Panc1 (cell line): ENCODE data around the gene SEC24A. TPM values are rescaled to one million over a fixed set of nuclear protein-coding genes. Genes with fewer than 3 reads are reported as not detected.

Experiments
- ATAC-seq: fragments of 200-7000 bp; cut with Tn5 transposase; 2 replicates; pipeline ENCODE4 v1.9.1; 2020; ENCODE audit warnings: mild to moderate bottlenecking, moderate library complexity
- BruUV-seq: library from RNA; stranded (reverse); fragments of 400-500 nt; replicated peaks from 2 replicates; lab custom pipeline; 2021; lab: Mats Ljungman, UMichigan
- CTCF ChIA-PET: fragments of 300-600 bp; sonication (Branson Sonifier 250); formaldehyde crosslinking; loops from one replicate; lab custom pipeline; 2022; ENCODE audit warnings: antibody characterized with exemption; lab: Charles Lee
- POLR2A ChIA-PET: fragments of 300-600 bp; sonication (Branson Sonifier 250); formaldehyde crosslinking; loops from one replicate; lab custom pipeline; 2022; ENCODE audit warnings: antibody characterized with exemption; lab: Charles Lee
- DNase-seq: peaks from one replicate; pipeline ENCODE4 v3.0.0-alpha.2; 2010; ENCODE audit warnings: low read depth, low spot score
- H3K27ac ChIP-seq: 2 replicates; pipeline ENCODE4 v1.5.1; 2011; ENCODE audit warnings: mild to moderate bottlenecking, low read length, inconsistent platforms
- H3K27me3 ChIP-seq: fragments of 200-500 bp; sonication (Bioruptor generic); 2 replicates; pipeline ENCODE4 v1.6.0; 2014; ENCODE audit warnings: low read length, inconsistent platforms; ENCODE audit not compliant: control insufficient read depth, insufficient read depth
- H3K36me3 ChIP-seq: fragments of 200-500 bp; sonication (Bioruptor generic); 2 replicates; pipeline ENCODE4 v1.5.1; 2014; ENCODE audit warnings: inconsistent platforms, mild to moderate bottlenecking, low read length, moderate library complexity; ENCODE audit not compliant: control insufficient read depth, insufficient read depth
- H3K4me1 ChIP-seq: 2 replicates; pipeline ENCODE4 v1.5.1; 2011; ENCODE audit warnings: inconsistent platforms, mild to moderate bottlenecking, low read length, moderate library complexity; ENCODE audit not compliant: control insufficient read depth, insufficient read depth
- H3K4me3 ChIP-seq, 2 experiments: 2 replicates each; pipeline ENCODE4 v1.5.1; 2011 to 2012; ENCODE audit warnings: low read depth in 2 of 2, low read length in 2 of 2, mild to moderate bottlenecking in 2 of 2, inconsistent platforms in 1 of 2, moderate library complexity in 1 of 2
- H3K9me3 ChIP-seq: fragments of 200-500 bp; sonication (Bioruptor generic); 2 replicates; pipeline ENCODE4 v1.5.1; 2014; ENCODE audit warnings: low read depth, mild to moderate bottlenecking, inconsistent platforms, low read length, moderate library complexity; ENCODE audit not compliant: control insufficient read depth, insufficient read depth
- POLR2AphosphoS5 ChIP-seq: IDR thresholded peaks from 2 replicates; pipeline ENCODE4 v1.6.1; 2012; ENCODE audit warnings: mild to moderate bottlenecking, low read depth, low read length, moderate library complexity
- SIN3A ChIP-seq: IDR thresholded peaks from 2 replicates; pipeline ENCODE4 v1.6.1; 2012; ENCODE audit warnings: low read depth, mild to moderate bottlenecking, low read length, moderate library complexity, borderline replicate concordance; ENCODE audit not compliant: insufficient read depth
- TCF7L2 ChIP-seq: IDR thresholded peaks from 2 replicates; pipeline ENCODE4 v1.6.1; 2011; ENCODE audit warnings: mild to moderate bottlenecking, low read depth, low read length, inconsistent platforms
- in situ Hi-C: cut with HindIII; loops from 2 replicates; pipeline ENCODE4 v1.10.0; 2016; ENCODE audit warnings: low sequenced_read_pairs, low pct_unique_long_range_greater_than_20kb
- intact Hi-C: fragments of 100-400 bp; cut with micrococcal nuclease; formaldehyde crosslinking; loops from one replicate; pipeline ENCODE4 v1.10.0; 2022; ENCODE audit not compliant: unreplicated experiment
- total RNA-seq: library from RNA; stranded (reverse); gene quantifications from one replicate; pipeline ENCODE4 v1.2.1, GENCODE V29; 2021; ENCODE audit not compliant: unreplicated experiment
- TF ChIP-seq, protein P1 (sequence below), 2 experiments: IDR thresholded peaks; 2 replicates each; pipeline ENCODE4 v1.6.1; 2011 to 2012; ENCODE audit warnings: low read depth in 2 of 2, control low read depth in 1 of 2, low read length in 1 of 2, mild to moderate bottlenecking in 1 of 2, moderate library complexity in 1 of 2; ENCODE audit not compliant: insufficient read depth in 1 of 2
- TF ChIP-seq, protein P2 (sequence below): fragments of 450-650 bp; IDR thresholded peaks from 2 replicates; pipeline ENCODE4 v1.5.1; 2017; ENCODE audit warnings: mild to moderate bottlenecking

SEC24A gene
- total RNA-seq, 1 experiment from 2014 or later, result 22.7 TPM

DNA sequence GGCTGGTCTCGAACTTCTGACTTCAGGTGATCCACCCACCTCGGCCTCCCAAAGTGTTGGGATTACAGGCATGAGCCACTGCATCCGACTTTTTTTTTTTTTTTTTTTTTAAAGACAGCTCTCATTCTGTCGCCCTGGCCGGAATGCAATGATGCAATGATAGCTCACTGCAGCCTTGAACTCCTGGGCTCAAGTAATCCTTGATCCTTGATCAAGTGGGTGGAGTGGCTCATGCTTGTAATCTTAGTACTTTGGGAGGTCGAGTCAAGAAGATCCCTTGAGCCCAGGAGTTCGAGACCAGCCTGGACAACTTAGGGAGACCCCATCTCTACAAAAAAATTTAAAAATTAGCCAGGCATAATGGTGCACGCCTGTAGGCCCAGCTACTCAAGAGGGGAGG, 8.1 kb downstream of the SEC24A start:
- TF ChIP-seq, protein P1, sequence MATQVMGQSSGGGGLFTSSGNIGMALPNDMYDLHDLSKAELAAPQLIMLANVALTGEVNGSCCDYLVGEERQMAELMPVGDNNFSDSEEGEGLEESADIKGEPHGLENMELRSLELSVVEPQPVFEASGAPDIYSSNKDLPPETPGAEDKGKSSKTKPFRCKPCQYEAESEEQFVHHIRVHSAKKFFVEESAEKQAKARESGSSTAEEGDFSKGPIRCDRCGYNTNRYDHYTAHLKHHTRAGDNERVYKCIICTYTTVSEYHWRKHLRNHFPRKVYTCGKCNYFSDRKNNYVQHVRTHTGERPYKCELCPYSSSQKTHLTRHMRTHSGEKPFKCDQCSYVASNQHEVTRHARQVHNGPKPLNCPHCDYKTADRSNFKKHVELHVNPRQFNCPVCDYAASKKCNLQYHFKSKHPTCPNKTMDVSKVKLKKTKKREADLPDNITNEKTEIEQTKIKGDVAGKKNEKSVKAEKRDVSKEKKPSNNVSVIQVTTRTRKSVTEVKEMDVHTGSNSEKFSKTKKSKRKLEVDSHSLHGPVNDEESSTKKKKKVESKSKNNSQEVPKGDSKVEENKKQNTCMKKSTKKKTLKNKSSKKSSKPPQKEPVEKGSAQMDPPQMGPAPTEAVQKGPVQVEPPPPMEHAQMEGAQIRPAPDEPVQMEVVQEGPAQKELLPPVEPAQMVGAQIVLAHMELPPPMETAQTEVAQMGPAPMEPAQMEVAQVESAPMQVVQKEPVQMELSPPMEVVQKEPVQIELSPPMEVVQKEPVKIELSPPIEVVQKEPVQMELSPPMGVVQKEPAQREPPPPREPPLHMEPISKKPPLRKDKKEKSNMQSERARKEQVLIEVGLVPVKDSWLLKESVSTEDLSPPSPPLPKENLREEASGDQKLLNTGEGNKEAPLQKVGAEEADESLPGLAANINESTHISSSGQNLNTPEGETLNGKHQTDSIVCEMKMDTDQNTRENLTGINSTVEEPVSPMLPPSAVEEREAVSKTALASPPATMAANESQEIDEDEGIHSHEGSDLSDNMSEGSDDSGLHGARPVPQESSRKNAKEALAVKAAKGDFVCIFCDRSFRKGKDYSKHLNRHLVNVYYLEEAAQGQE (IDR thresholded peaks at IDR 0.05; ENCODE audit: insufficient read depth in 1 of 2, low read depth in 2 of 2, low read length in 1 of 2), result no peak
- TF ChIP-seq SIN3A (no peak), TCF7L2 (no peak), POLR2AphosphoS5 (no peak)
- TF ChIP-seq, protein P2, sequence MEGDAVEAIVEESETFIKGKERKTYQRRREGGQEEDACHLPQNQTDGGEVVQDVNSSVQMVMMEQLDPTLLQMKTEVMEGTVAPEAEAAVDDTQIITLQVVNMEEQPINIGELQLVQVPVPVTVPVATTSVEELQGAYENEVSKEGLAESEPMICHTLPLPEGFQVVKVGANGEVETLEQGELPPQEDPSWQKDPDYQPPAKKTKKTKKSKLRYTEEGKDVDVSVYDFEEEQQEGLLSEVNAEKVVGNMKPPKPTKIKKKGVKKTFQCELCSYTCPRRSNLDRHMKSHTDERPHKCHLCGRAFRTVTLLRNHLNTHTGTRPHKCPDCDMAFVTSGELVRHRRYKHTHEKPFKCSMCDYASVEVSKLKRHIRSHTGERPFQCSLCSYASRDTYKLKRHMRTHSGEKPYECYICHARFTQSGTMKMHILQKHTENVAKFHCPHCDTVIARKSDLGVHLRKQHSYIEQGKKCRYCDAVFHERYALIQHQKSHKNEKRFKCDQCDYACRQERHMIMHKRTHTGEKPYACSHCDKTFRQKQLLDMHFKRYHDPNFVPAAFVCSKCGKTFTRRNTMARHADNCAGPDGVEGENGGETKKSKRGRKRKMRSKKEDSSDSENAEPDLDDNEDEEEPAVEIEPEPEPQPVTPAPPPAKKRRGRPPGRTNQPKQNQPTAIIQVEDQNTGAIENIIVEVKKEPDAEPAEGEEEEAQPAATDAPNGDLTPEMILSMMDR, result no peak
- no peaks in the 10 kb centered on the region for H3K4me1 ChIP-seq
- intact Hi-C loops (no loop called here), in situ Hi-C loops (no loop called here)
- no TSS peak for BruUV-seq
- no peak overlapping the region for H3K27ac ChIP-seq
- CTCF ChIA-PET, result no interaction called here
- H3K4me3 ChIP-seq, result no peak overlapping the region
- H3K9me3 ChIP-seq, result no peaks in the 10 kb centered on the region
- H3K36me3 ChIP-seq, result no peaks in the 10 kb centered on the region; the same call in 1 of the 2 replicates
- ATAC-seq, result no peak
- no peaks in the 10 kb centered on the region for H3K27me3 ChIP-seq
- no peak for DNase-seq
- POLR2A ChIA-PET, result interaction anchor here (0.6 kb wide), 1 partner anchor 857 kb away, joined by 4 read pairs; no protein-coding TSS in a partner anchor

DNA sequence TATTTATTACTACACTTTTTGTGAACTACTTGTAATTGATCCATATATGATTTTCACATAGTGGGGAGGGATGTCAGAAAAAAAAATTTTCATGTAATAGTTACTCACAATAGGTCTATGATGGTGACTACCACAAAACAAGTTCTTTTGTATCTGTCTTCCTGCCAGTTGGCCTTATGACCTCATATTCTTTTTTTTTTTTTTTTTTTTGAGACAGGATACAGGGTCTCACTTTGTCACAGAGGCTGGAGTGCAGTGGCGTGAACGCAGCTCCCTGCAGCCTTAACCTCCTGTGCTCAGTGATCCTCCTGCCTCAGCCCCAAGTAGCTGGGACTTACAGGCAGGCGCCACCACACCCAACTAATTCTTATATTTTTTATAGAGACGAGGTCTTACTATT, 10.9 kb downstream of the SEC24A start:
- H3K36me3 ChIP-seq, result no peaks in the 10 kb centered on the region; the same call in 1 of the 2 replicates
- DNase-seq, result no peak
- ChIA-PET POLR2A (no interaction called here), CTCF (interaction anchor here (0.6 kb wide), 1 partner anchor 111 kb away, joined by 6 read pairs; no protein-coding TSS in a partner anchor)
- H3K4me1 ChIP-seq, result no peaks in the 10 kb centered on the region
- in situ Hi-C loops, result no loop called here
- H3K27me3 ChIP-seq, result no peaks in the 10 kb centered on the region
- no peak for ATAC-seq
- H3K27ac ChIP-seq, result no peak overlapping the region
- TF ChIP-seq, protein P2, result no peak
- TF ChIP-seq, protein P1 (IDR thresholded peaks at IDR 0.05; ENCODE audit: insufficient read depth in 1 of 2, low read depth in 2 of 2, low read length in 1 of 2), result no peak
- no peak for TF ChIP-seq SIN3A
- TF ChIP-seq POLR2AphosphoS5, result no peak
- no peak for TF ChIP-seq TCF7L2
- no peak overlapping the region for H3K4me3 ChIP-seq
- BruUV-seq, result no TSS peak
- intact Hi-C loops, result no loop called here
- H3K9me3 ChIP-seq, result no peaks in the 10 kb centered on the region
